SKM-1 (cell line): ENCODE results near the gene CEP192.
"Not testable (repeated sequence)": the region's sequence is repeated elsewhere in the genome, so short reads cannot be mapped to it uniquely, and the experiment has no call there.

ENCODE experiments used
- DNase-seq: peaks from one replicate; lab custom pipeline; 2025; ENCODE audit not compliant: unreplicated experiment; lab: John Stamatoyannopoulos, UW

Gene CEP192, protein sequence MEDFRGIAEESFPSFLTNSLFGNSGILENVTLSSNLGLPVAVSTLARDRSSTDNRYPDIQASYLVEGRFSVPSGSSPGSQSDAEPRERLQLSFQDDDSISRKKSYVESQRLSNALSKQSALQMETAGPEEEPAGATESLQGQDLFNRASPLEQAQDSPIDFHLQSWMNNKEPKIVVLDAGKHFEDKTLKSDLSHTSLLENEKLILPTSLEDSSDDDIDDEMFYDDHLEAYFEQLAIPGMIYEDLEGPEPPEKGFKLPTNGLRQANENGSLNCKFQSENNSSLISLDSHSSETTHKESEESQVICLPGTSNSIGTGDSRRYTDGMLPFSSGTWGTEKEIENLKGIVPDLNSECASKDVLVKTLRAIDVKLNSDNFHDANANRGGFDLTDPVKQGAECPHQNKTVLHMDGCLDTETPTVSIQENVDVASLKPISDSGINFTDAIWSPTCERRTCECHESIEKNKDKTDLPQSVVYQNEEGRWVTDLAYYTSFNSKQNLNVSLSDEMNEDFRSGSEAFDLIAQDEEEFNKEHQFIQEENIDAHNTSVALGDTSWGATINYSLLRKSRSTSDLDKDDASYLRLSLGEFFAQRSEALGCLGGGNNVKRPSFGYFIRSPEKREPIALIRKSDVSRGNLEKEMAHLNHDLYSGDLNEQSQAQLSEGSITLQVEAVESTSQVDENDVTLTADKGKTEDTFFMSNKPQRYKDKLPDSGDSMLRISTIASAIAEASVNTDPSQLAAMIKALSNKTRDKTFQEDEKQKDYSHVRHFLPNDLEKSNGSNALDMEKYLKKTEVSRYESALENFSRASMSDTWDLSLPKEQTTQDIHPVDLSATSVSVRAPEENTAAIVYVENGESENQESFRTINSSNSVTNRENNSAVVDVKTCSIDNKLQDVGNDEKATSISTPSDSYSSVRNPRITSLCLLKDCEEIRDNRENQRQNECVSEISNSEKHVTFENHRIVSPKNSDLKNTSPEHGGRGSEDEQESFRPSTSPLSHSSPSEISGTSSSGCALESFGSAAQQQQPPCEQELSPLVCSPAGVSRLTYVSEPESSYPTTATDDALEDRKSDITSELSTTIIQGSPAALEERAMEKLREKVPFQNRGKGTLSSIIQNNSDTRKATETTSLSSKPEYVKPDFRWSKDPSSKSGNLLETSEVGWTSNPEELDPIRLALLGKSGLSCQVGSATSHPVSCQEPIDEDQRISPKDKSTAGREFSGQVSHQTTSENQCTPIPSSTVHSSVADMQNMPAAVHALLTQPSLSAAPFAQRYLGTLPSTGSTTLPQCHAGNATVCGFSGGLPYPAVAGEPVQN (N-terminal part only)

DNA sequence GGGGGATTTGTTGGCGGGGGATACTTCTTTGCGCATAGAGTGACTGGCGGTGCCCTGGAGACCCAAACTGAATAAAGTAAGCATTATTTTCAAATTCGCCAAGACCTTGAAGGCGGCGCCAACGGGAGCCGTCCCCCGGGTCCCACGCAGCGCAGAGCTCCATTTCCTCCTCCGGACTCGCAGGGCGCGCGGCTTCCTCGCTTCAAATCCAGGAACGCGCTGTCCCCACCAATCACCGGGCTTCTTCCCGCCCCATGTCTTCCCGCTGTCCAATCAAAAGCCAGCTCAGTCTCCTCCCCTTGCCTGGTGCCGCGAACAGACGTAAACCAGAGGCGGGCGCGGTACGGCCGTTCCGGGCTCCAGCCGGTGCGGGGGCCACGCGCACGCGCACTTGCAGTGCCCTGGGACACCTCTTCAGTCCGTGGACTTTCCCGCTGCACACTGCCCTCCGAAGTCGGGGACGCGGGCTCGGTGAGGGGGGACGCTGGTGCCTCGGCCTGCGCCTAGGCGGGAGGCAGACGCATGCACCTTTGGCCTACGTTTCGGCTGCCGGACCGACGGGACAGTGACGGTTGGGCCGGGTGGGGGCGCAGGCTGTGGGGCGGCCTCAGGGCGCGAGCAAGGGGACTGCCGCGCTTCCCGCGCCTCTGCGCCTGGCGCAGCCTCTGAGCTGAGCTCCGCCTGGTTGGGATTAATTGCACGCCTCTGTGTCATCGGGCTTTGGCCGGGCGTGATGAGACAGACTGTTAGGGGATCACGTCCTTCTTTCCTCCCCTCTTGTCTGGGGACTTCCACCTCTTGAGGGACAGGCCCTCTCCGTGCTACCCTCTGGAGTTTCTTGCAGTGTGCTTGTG lies at the start of gene CEP192:
CEP192 (plus strand) TSS at position 396 of the 854 bp plus-strand sequence. CDS start 8,063 bp downstream, outside the sequence.
- DNase-seq = peak; percentile 95

DNA sequence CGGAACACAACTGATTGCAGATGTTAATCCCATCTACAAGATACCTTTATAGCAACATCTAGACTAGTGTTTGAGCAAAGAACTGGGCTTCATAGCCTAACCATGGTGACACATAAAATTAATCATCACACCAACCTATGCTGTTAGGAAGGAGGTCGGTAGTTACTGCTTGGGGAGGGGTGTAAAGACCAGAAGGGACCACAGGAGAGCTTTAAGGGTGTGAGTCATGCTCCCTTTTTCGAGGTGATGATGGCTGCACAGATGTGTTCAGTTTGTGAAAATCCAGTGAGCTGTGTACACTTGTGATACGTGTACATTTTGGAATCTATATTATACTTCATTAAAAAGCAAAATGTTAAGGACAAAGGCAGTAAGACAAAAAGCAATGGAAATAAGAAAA lies 47.9 kb upstream of the CEP192 start:
- no peak for DNase-seq

DNA sequence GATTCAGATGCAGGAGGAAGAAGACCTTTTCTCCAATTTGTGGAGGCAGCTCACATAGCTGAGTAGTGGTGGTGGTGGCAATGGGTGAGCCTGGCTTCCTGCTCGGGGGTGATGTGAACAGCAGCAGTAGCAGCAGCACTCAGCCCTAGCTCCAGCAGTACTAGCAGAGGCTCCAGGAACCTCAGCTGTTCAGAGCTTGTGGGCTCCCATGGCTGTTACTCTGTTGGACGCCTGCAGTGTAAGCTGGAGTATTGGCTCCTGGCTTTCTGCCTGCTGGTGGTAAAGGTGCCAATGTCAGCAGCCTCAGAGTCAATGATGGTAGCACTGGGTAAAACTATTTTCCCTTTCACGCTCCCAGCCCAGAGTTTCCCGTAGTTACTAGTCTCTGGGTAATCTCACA lies 46.5 kb upstream of the CEP192 start:
- DNase-seq = no peak

DNA sequence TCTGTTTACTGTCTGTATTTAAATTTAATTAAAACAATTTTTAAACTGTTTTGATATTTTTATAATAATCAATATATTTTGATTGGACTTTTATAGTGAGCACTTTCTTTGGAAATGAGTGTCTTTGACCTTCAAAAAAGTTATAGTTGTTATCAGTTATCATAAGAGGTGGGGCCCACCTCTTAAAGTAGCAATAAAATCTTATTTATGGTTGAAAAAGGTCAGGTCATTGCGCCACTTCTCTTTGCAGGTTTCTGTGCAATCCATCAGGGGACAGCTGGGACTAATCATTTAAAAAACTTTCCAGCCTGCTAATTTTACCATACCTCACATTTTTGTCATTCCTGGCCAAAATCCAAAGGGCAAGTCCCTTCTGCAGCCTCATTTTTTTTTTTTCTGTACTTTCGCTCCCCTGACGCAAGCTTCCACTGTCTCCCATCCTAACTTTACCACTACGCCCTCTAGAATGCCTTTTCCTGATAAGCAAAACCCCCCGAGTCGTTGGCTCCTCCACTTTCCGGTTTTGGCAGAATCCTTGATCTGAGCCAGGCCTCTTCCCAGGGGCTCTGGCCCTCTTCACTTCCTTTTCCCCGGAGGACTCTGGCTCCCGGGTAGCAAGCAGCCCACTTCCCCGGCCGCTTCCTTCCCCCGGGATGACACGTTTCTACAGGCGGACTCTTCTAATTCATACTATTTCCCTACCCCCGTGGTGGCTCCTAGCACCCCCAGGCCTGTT lies 44.4 kb upstream of the CEP192 start:
- peak; percentile 29 for DNase-seq

DNA sequence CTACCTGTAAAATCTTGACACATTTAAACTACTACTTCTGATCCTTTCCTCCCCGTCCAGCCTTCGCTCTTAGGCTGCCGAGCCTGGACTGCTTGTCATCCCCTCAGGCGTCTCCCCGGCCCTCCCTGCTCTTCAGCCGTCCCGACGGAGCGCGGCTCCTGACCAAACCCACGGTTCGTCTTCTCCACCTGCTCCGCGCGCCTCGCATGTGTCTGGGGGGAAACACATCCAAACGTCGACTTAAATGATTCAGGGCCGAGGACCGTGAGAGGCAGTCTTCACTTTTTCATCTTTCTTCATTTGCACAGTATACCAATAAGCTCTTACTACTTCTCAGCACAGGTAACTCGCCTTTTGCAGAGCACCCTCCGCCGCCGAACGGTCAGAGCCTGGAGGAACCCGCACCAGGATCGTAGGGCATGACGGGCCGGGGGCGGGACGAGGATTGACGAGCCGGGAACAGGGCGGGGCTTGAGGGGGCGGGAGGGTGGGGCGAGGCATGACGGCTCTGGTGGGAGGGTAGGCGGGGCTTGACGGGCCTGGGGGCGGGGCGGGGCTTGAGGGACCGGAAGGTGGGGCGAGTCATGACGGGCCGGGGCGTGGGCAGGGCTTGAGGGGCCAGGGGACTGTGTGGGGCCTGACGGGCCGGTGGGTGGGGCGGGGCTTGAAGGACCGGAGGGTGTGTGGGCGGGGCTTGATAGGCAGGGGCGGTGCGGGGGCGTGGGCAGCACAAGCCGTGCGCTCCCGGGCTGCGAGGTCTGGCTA lies 43.7 kb upstream of the CEP192 start, which contains the start of gene SEH1L:
SEH1L (plus strand) TSS at position 727 of the 765 bp plus-strand sequence. CDS start 111 bp downstream, outside the sequence.
- peak; percentile 90 for DNase-seq

DNA sequence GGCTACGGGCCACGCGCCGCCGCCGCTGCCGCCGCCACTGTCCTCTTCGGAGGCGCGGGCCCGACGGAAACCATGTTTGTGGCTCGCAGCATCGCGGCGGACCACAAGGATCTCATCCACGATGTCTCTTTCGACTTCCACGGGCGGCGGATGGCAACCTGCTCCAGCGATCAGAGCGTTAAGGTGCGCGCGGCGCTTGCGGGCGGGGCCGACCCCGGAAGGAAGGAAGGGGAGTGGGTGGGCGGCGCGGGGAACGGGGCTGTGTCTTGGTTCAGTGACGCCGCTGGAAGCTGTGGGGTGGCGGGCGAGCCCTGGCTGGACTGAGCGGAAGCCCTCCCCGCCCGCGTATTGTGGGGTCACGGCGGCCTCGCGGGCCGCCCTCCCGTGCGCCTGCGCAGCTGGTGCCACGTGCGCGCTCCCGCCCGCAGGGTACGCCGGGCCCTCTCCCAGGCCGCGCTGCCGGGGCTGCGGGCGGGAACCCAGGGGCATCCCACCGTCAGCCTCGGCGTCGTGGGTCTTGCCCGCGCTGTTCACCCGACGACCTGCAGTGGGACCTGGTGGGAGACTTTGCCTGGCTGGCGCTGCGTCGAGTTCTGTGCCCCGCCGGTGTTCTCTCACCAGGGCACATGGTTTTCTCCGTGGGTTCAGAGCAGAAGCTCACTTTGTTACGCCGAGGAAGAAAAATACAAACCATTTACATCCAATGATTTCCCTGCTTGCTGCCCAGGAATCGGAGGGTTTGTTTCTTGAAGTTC lies 42.9 kb upstream of the CEP192 start:
- peak; percentile 75 for DNase-seq

DNA sequence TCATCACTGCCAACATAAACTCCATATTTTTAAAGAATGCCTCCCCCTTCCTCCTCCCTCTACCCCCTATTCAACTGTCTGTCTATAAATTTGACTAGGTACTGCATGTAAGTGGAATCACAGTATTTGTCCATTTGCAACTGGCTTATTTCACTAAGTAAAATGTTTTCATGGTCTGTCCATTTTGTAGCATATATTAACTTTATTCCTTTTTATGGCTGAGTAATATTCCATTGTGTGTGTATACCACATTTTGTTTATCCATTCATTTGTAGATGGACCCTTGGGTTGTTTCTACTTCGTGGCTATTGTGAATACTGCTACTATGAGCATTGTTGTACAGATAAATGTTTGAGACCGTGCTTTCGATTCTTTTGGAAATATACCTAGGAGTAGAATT lies 32.7 kb upstream of the CEP192 start:
- no peak for DNase-seq

DNA sequence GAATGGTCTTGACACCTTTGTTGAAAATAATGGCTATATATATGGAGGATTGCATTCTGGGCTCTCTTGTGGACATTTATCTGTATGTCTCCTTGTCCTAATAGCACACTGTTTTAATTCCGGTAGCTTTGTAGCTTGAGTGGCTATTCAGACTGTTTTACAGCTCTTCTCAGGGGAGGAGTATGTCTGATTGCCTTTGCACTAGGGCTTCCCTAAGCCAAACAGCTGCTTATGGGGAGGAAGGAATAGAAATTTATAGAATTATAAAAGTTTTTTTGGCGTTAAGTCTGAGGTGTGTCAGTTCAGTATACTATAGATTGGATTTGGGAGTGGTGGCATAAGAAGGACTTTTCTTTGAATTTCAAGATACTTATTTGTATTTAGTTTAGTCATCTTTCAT lies 30.8 kb upstream of the CEP192 start:
- DNase-seq = no peak

DNA sequence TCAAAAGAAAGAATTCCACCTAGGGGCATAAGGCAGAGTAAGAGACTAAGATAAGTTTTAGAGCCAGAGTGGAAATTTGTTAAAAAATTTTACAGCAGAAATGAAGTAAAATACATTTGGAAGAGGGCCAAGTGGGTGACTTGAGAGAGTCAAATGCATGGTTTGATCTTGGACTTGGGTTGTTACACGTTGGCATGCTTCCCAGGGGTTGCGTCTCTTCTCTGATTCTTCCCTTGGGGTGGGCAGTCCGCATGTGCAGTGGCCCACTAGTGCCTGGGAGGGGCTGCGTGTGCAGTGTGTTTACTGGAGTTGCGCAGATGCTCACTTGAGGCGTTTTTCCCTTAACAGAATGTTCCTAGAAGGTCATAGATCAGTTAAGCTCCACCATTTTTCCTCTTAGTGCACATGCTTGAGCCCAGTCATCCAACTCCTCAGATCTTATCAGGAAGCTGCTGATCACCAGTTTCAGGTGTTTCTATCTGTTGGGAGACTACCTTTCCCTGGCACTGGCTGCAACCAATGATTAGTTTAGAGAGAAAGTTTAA lies 30.2 kb upstream of the CEP192 start:
- no peak for DNase-seq

DNA sequence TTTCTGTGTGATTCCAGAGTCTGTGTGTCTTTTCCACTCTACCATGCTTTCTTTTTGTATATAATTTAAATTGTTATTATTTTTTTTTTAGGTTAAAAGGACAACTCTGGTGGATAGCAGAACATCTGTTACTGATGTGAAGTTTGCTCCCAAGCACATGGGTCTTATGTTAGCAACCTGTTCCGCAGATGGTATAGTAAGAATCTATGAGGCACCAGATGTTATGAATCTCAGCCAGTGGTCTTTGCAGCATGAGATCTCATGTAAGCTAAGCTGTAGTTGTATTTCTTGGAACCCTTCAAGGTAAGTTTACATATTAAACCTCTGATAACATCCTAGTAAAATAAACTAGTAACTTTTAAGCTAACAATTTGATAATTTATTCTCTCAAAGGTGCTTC lies 28.1 kb upstream of the CEP192 start:
- DNase-seq = no peak

DNA sequence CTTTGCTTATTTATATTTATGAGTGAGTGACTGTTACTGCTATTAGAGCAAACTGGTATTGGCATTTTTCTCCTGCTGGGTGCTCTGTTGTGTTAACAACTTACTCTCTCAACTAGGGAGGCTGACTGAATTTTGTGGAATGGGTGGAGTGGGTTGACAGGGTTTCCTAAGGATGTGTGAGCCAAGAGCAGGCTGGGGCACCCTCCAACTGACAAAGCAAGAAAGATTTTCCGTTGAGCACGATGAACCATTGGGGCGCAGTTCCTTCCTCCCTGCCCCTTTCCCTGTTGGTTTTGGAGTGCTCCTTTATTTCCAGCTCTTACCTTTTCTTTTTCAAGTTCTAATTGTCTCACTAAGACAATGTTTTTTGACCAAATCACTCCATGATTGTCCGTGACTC lies 23.0 kb upstream of the CEP192 start:
- no peak for DNase-seq

DNA sequence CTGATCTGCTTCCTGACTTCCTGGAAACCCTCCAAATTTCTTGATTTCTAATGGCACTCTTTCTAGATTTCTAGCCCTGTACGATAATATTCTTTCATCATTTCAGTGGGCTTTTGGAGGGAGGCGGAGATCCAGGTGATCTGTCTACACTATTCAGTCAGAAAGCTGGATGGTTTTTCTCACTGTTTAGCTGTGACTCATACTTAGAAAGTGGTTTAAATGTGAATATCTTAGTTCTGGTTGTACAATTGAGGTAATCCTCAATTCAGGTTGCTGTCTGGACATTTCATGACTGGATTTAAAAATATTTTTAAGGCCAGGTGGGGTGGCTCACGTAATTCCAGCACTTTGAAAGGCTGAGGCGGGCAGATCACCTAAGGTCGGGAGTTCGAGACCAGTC lies 22.5 kb upstream of the CEP192 start:
- DNase-seq = no peak

DNA sequence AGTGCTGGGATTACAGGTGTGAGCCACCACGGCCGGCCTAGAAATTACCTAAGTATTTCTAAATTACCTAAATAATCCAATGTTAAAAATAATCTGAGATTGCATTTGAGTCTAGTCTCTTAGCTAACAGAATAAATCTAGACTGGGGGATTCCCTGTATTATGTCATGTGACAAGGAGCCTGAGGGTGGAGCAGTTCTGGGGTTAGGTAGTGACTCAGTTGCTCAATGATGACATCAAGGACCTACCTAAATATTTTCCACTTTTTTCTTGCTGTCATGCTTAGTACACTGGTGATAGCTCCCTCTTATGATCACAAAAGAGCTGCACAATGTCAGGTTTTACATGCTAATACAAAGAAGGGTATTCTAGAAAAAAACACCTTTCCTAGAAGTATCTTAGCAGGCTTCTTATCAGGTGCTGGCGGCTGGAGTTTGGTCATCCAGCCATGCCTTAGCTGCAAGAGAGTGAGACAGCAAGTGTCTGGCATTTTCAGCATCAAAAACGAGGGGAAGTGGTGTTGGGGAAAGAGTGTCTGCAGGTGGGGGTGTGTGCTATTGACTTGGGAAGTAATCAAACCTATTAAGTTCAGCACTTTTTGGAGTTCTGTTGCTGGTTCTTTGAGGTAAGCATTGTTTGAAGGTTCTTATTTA lies 17.5 kb upstream of the CEP192 start:
- DNase-seq = no peak

DNA sequence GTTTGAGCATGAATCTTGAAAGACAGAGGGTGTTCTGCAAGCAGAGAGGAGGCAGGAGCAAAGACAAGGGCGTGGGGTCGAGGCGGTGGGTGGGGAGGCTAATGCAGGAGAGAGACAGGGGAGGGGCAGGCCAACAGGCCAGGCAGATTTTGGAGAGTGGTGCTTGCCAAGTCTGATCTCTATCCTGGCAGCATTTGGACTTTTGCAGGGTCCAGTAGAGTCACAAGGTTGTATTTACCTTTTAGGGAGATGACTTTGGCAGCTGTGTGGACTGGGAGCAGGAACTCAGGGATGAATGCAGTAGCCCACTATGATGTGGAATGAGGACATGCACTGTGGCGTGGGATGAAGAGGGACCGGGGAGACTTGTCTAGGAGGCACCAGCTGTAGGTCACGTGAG lies 15.7 kb upstream of the CEP192 start:
- DNase-seq = no peak

DNA sequence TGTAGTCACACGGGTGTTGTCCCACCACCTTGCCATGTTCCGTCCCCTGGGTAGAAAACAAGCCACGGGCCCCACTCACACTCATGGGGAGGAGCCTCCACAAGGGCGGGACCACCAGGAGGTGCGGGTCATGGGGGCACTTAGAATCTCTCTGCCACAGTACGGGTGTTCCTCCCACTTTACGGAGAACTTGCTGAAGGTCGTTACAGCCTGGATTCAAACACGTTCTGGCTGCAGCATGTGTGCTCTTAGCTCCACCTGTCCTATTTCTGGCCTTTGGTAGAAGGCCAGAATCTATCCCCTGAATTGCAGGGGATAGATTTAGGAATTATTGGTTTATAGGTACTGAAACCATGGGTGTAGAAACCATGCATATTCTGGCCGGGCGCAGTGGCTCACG lies 14.9 kb upstream of the CEP192 start:
- no peak for DNase-seq

DNA sequence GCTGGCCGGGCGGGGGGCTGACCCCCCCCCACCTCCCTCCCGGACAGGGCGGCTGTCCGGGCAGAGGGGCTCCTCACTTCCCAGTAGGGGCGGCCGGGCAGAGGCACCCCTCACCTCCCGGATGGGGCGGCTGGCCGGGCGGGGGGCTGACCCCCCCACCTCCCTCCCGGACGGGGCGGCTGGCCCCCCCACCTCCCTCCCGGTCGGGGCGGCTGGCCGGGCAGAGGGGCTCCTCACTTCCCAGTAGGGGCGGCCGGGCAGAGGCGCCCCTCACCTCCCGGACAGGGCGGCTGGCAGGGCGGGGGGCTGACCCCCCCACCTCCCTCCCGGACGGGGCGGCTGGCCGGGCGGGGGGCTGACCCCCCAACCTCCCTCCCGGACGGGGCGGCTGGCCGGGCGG lies 11.1 kb upstream of the CEP192 start:
- DNase-seq = not testable (repeated sequence)

DNA sequence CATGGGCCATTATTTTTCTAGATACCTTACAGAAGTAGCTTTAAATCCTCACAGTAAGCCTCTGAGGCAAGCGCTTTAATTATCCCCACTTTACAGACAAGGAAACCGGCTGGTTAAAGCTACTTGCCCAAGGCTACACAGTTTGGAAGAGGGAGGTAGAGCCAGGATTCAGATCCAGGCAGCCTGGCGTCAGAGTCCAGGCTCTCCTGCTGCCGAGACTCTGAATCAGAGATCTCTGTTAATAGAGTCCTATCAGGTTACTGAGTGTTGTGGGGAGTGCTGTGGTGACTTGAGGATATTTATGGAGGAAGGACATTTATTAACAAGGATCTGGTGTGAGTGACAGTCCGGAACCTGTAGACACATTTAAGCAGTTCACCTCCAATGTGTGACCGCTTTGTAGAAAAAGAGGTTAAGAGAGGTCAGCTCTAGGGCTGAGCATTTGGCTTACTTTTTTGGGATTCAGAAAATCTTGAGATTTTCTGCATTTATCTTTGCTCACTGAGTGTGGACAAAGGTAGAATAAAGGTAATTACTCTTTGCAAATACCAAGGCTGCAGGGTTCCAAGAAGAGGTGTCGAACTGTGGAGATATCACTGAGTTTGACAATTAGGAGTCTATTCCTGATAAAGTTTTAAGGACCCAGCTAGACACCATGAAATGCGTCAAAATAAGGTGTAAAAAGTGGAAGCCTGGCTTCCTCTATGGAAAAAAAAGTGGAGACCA lies 1.6 kb upstream of the CEP192 start:
- DNase-seq = no peak
